C4-2B (cell line): ENCODE measurements around the gene ECT2L.

Experiments
- ZFX ChIP-seq: fragments of 450-650 bp; IDR thresholded peaks from 2 replicates; pipeline ENCODE4 v1.6.1; 2017
- TF ChIP-seq, protein P1 (sequence below): fragments of 450-650 bp; conservative IDR thresholded peaks from 2 replicates; pipeline ENCODE4 v1.5.1; 2017; ENCODE audit warnings: mild to moderate bottlenecking

- TF ChIP-seq, protein P1, sequence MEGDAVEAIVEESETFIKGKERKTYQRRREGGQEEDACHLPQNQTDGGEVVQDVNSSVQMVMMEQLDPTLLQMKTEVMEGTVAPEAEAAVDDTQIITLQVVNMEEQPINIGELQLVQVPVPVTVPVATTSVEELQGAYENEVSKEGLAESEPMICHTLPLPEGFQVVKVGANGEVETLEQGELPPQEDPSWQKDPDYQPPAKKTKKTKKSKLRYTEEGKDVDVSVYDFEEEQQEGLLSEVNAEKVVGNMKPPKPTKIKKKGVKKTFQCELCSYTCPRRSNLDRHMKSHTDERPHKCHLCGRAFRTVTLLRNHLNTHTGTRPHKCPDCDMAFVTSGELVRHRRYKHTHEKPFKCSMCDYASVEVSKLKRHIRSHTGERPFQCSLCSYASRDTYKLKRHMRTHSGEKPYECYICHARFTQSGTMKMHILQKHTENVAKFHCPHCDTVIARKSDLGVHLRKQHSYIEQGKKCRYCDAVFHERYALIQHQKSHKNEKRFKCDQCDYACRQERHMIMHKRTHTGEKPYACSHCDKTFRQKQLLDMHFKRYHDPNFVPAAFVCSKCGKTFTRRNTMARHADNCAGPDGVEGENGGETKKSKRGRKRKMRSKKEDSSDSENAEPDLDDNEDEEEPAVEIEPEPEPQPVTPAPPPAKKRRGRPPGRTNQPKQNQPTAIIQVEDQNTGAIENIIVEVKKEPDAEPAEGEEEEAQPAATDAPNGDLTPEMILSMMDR, result no peak
- no peak for TF ChIP-seq ZFX
These were observed 36.3 kb downstream of the ECT2L start for GRCh38 chr6:138832182-138832581.
